IPS-15b (cell line): ENCODE results near the gene HHIPL1.

Experiments used
- H3K27me3 ChIP-seq: one replicate; pipeline ENCODE4 v1.6.1; 2013; ENCODE audit warnings: low read length; ENCODE audit not compliant: control insufficient read depth, insufficient read depth
- H3K36me3 ChIP-seq: one replicate; pipeline ENCODE4 v1.6.1; 2013; ENCODE audit warnings: low read length; ENCODE audit not compliant: control insufficient read depth, insufficient read depth
- H3K4me1 ChIP-seq: one replicate; pipeline ENCODE4 v1.6.1; 2013; ENCODE audit warnings: mild to moderate bottlenecking, low read length; ENCODE audit not compliant: control insufficient read depth, insufficient read depth
- H3K4me3 ChIP-seq: one replicate; pipeline ENCODE4 v1.5.1; 2013; ENCODE audit warnings: low read depth, low read length
- H3K9ac ChIP-seq: one replicate; pipeline ENCODE4 v1.6.1; 2013; ENCODE audit warnings: low read depth, mild to moderate bottlenecking, low read length
- H3K9me3 ChIP-seq: one replicate; pipeline ENCODE4 v1.6.1; 2013; ENCODE audit warnings: mild to moderate bottlenecking, low read length; ENCODE audit not compliant: control insufficient read depth, insufficient read depth

Gene HHIPL1

GRCh38 chr14:99683619-99684409 lies 38.9 kb downstream of the HHIPL1 start, which contains the start of gene CYP46A1:
CYP46A1 (plus strand) TSS chr14:99684298; CDS start chr14:99684418, 120 bp downstream.
- no peaks in the 10 kb centered on the region for H3K36me3 ChIP-seq
- peak within 1 kb of the TSS; percentile 54 for H3K9ac ChIP-seq
- H3K4me1 ChIP-seq, result peaks cover 6% of the 10 kb centered on the region
- H3K9me3 ChIP-seq, result no peaks in the 10 kb centered on the region
- H3K27me3 ChIP-seq, result peaks cover 2% of the 10 kb centered on the region
- H3K4me3 ChIP-seq, result peak within 1 kb of the TSS; percentile 79

- Histone ChIP-seq H3K9me3 (no peaks in the 10 kb centered on the region), H3K9ac (no peak overlapping the region), H3K4me1 (peaks cover 6% of the 10 kb centered on the region), H3K27me3 (peaks cover 2% of the 10 kb centered on the region), H3K36me3 (no peaks in the 10 kb centered on the region), H3K4me3 (peak overlapping the region; percentile 52)
These were observed 39.5 kb downstream of the HHIPL1 start for GRCh38 chr14:99684410-99684934.

- Histone ChIP-seq H3K36me3 (no peaks in the 10 kb centered on the region), H3K4me3 (no peak overlapping the region), H3K27me3 (peaks cover 2% of the 10 kb centered on the region), H3K9ac (no peak overlapping the region), H3K9me3 (no peaks in the 10 kb centered on the region), H3K4me1 (peaks cover 6% of the 10 kb centered on the region)
These were observed 40.2 kb downstream of the HHIPL1 start for GRCh38 chr14:99685151-99685591.

GRCh38 chr14:99685596-99685995 lies 40.7 kb downstream of the HHIPL1 start:
- Histone ChIP-seq H3K27me3 (peaks cover 2% of the 10 kb centered on the region), H3K9ac (no peak overlapping the region), H3K4me3 (no peak overlapping the region), H3K36me3 (no peaks in the 10 kb centered on the region), H3K4me1 (peaks cover 6% of the 10 kb centered on the region), H3K9me3 (no peaks in the 10 kb centered on the region)

- Histone ChIP-seq H3K4me1 (peaks cover 6% of the 10 kb centered on the region), H3K36me3 (no peaks in the 10 kb centered on the region), H3K27me3 (peaks cover 2% of the 10 kb centered on the region), H3K4me3 (no peak overlapping the region), H3K9me3 (no peaks in the 10 kb centered on the region), H3K9ac (no peak overlapping the region)
These were observed 41.8 kb downstream of the HHIPL1 start for GRCh38 chr14:99686557-99687283.

- Histone ChIP-seq H3K4me1 (peaks cover 6% of the 10 kb centered on the region), H3K9me3 (no peaks in the 10 kb centered on the region), H3K36me3 (no peaks in the 10 kb centered on the region), H3K9ac (no peak overlapping the region), H3K4me3 (no peak overlapping the region), H3K27me3 (peaks cover 2% of the 10 kb centered on the region)
These were observed 42.6 kb downstream of the HHIPL1 start for GRCh38 chr14:99687284-99688209.

- Histone ChIP-seq H3K9me3 (no peaks in the 10 kb centered on the region), H3K4me1 (peaks cover 6% of the 10 kb centered on the region), H3K27me3 (peaks cover under 1% of the 10 kb centered on the region), H3K9ac (no peak overlapping the region), H3K4me3 (no peak overlapping the region), H3K36me3 (no peaks in the 10 kb centered on the region)
These were observed 43.3 kb downstream of the HHIPL1 start for GRCh38 chr14:99688210-99688581.

- Histone ChIP-seq H3K9ac (no peak overlapping the region), H3K27me3 (no peaks in the 10 kb centered on the region), H3K4me3 (no peak overlapping the region), H3K9me3 (no peaks in the 10 kb centered on the region), H3K36me3 (no peaks in the 10 kb centered on the region), H3K4me1 (peaks cover 6% of the 10 kb centered on the region)
These were observed 43.7 kb downstream of the HHIPL1 start for GRCh38 chr14:99688629-99689028.

- Histone ChIP-seq H3K36me3 (no peaks in the 10 kb centered on the region), H3K4me1 (peaks cover 6% of the 10 kb centered on the region), H3K27me3 (no peaks in the 10 kb centered on the region), H3K9me3 (no peaks in the 10 kb centered on the region), H3K9ac (no peak overlapping the region), H3K4me3 (no peak overlapping the region)
These were observed 44.6 kb downstream of the HHIPL1 start for GRCh38 chr14:99689266-99690236.

GRCh38 chr14:99690636-99691035 lies 45.7 kb downstream of the HHIPL1 start:
- no peaks in the 10 kb centered on the region for H3K36me3 ChIP-seq
- no peaks in the 10 kb centered on the region for H3K27me3 ChIP-seq
- no peak overlapping the region for H3K4me3 ChIP-seq
- H3K9ac ChIP-seq, result no peak overlapping the region
- no peaks in the 10 kb centered on the region for H3K9me3 ChIP-seq
- peaks cover 2% of the 10 kb centered on the region for H3K4me1 ChIP-seq
